HEK293T (cell line): ENCODE results near the gene CASS4.

Experiments
- CTCF ChIA-PET: fragments of 350-600 bp; formaldehyde crosslinking; extraction: SDS; loops from one replicate; lab custom pipeline; 2021; ENCODE audit warnings: antibody characterized with exemption, inconsistent platforms; lab: Yijun Ruan, JAX
- POLR2A ChIA-PET: fragments of 350-600 bp; formaldehyde crosslinking; extraction: SDS; loops from one replicate; lab custom pipeline; 2020; ENCODE audit warnings: antibody characterized with exemption, inconsistent platforms; lab: Yijun Ruan, JAX
- DNase-seq: peaks from one replicate; pipeline ENCODE4 v3.0.0; 2012; ENCODE audit warnings: mixed read lengths; ENCODE audit errors: extremely low spot score
- ARNT ChIP-seq: fragments of 450-650 bp; IDR thresholded peaks from 2 replicates; pipeline ENCODE4 v1.6.1; 2017; ENCODE audit warnings: mild to moderate bottlenecking
- BHLHE40 ChIP-seq: fragments of 450-650 bp; IDR thresholded peaks from 2 replicates; pipeline ENCODE4 v1.6.1; 2016; ENCODE audit warnings: mild to moderate bottlenecking, moderate library complexity, borderline replicate concordance
- CTBP1 ChIP-seq: fragments of 450-650 bp; IDR thresholded peaks from 2 replicates; pipeline ENCODE4 v1.6.1; 2016; ENCODE audit warnings: borderline replicate concordance
- ELF4 ChIP-seq: fragments of 450-650 bp; IDR thresholded peaks from 2 replicates; pipeline ENCODE4 v1.6.1; 2017; ENCODE audit warnings: antibody characterized with exemption
- FOXA1 ChIP-seq: fragments of 450-650 bp; IDR thresholded peaks from 2 replicates; pipeline ENCODE4 v1.6.1; 2016; ENCODE audit warnings: mild to moderate bottlenecking
- FOXK2 ChIP-seq: fragments of 450-650 bp; IDR thresholded peaks from 2 replicates; pipeline ENCODE4 v1.6.1; 2016; ENCODE audit warnings: mild to moderate bottlenecking
- FOXM1 ChIP-seq: fragments of 450-650 bp; IDR thresholded peaks from 2 replicates; pipeline ENCODE4 v1.6.1; 2017; ENCODE audit warnings: mild to moderate bottlenecking, borderline replicate concordance
- HDGF ChIP-seq: fragments of 450-650 bp; IDR thresholded peaks from 2 replicates; pipeline ENCODE4 v1.6.1; 2017; ENCODE audit warnings: antibody characterized with exemption, borderline replicate concordance
- L3MBTL2 ChIP-seq: fragments of 450-650 bp; conservative IDR thresholded peaks from 2 replicates; pipeline ENCODE4 v1.6.1; 2016; ENCODE audit warnings: mild to moderate bottlenecking
- LEF1 ChIP-seq: fragments of 450-650 bp; IDR thresholded peaks from 2 replicates; pipeline ENCODE4 v1.6.1; 2017; ENCODE audit warnings: mild to moderate bottlenecking, borderline replicate concordance
- NFRKB ChIP-seq: fragments of 450-650 bp; IDR thresholded peaks from 2 replicates; pipeline ENCODE4 v1.6.1; 2016; ENCODE audit warnings: mild to moderate bottlenecking, moderate library complexity
- PKNOX1 ChIP-seq: fragments of 450-650 bp; IDR thresholded peaks from 2 replicates; pipeline ENCODE4 v1.6.1; 2016
- SP1 ChIP-seq: fragments of 450-650 bp; IDR thresholded peaks from 2 replicates; pipeline ENCODE4 v1.6.1; 2017
- SUZ12 ChIP-seq: fragments of 450-650 bp; IDR thresholded peaks from 2 replicates; pipeline ENCODE4 v1.6.1; 2016; ENCODE audit warnings: mild to moderate bottlenecking
- TARDBP ChIP-seq: fragments of 450-650 bp; IDR thresholded peaks from 2 replicates; pipeline ENCODE4 v1.6.1; 2016
- ZNF384 ChIP-seq: fragments of 450-650 bp; IDR thresholded peaks from 2 replicates; pipeline ENCODE4 v1.6.1; 2016

Gene CASS4

GRCh38 chr20:56411759-56412472 lies at the start of gene CASS4:
CASS4 (plus strand) TSS chr20:56412260; CDS start chr20:56412459, 199 bp downstream.
- CTCF ChIA-PET = interaction anchor here (0.6 kb wide), 1 partner anchor 128 kb away, joined by 3 read pairs; no protein-coding TSS in a partner anchor
- TF ChIP-seq HDGF (no peak), BHLHE40 (no peak), LEF1 (no peak), ZNF384 (no peak), FOXK2 (no peak), ELF4 (no peak), FOXA1 (no peak), PKNOX1 (no peak)
- POLR2A ChIA-PET = no interaction called here
- no peak for DNase-seq

- ChIA-PET POLR2A (no interaction called here), CTCF (no interaction called here)
- TF ChIP-seq FOXM1 (no peak), LEF1 (no peak), CTBP1 (no peak), FOXK2 (no peak), SP1 (no peak), L3MBTL2 (no peak), TARDBP (no peak)
- DNase-seq = no peak
Measured at GRCh38 chr20:56362833-56363413, 49.1 kb upstream of the CASS4 start.

GRCh38 chr20:56363491-56363890 lies 48.6 kb upstream of the CASS4 start:
- POLR2A ChIA-PET = no interaction called here
- DNase-seq = no peak
- TF ChIP-seq ELF4 = no peak
- no peak for TF ChIP-seq BHLHE40
- TF ChIP-seq CTBP1 = no peak
- no peak for TF ChIP-seq L3MBTL2
- TF ChIP-seq SP1 = no peak
- CTCF ChIA-PET = no interaction called here

- CTCF ChIA-PET = no interaction called here
- POLR2A ChIA-PET = interaction anchor here (1.1 to 1.3 kb wide), 2 partner anchors 9 to 23 kb away, joined by 4 to 5 read pairs; partner anchors contain the start of genes AURKA, CSTF1 and FAM210B
- TF ChIP-seq LEF1 = no peak
- no peak for TF ChIP-seq FOXK2
- TF ChIP-seq PKNOX1 = no peak
- TF ChIP-seq SP1 = no peak
- no peak for TF ChIP-seq NFRKB
- no peak for TF ChIP-seq ZNF384
- no peak for TF ChIP-seq ELF4
- no peak for TF ChIP-seq ARNT
- no peak for TF ChIP-seq FOXA1
- no peak for TF ChIP-seq SUZ12
- no peak for DNase-seq
Measured at GRCh38 chr20:56368351-56369134, 43.5 kb upstream of the CASS4 start.

- TF ChIP-seq SP1 (no peak), LEF1 (no peak), FOXK2 (no peak), ZNF384 (no peak)
- CTCF ChIA-PET = no interaction called here
- no peak for DNase-seq
- POLR2A ChIA-PET = interaction anchor here (1.1 to 1.3 kb wide), 2 partner anchors 10 to 23 kb away, joined by 4 to 5 read pairs; partner anchors contain the start of genes AURKA, CSTF1 and FAM210B
Measured at GRCh38 chr20:56369179-56369578, 42.9 kb upstream of the CASS4 start.

- POLR2A ChIA-PET = interaction anchor here (1.4 kb wide), 1 partner anchor 20 kb away, joined by 4 read pairs; the partner anchor contains the start of genes AURKA and CSTF1
- CTCF ChIA-PET = no interaction called here
- TF ChIP-seq SUZ12 (no peak), HDGF (no peak), SP1 (no peak), TARDBP (no peak), L3MBTL2 (no peak), FOXM1 (no peak), ZNF384 (no peak), ARNT (no peak), NFRKB (no peak), FOXK2 (no peak), PKNOX1 (no peak), ELF4 (no peak), BHLHE40 (no peak)
- no peak for DNase-seq
Measured at GRCh38 chr20:56371977-56372376, 40.1 kb upstream of the CASS4 start.
